H1 (cell line): ENCODE measurements around the gene DNMT3B.

Experiments
- EP300 ChIP-seq, 2 experiments: IDR thresholded peaks; 1 replicate in 1 of 2; 2 replicates in 1 of 2; pipeline ENCODE4 v1.6.1; 2011 to 2012; ENCODE audit warnings: low read depth in 2 of 2, low read length in 2 of 2, mild to moderate bottlenecking in 2 of 2, borderline replicate concordance in 1 of 2, inconsistent platforms in 1 of 2, moderate library complexity in 1 of 2
- SIN3A ChIP-seq, 2 experiments: IDR thresholded peaks in 1 of 2; conservative IDR thresholded peaks in 1 of 2; 2 replicates each; pipeline ENCODE4 v1.6.1; 2011 to 2012; ENCODE audit warnings: low read length in 2 of 2, improper control_type of control experiment in 1 of 2, low read depth in 1 of 2, mild to moderate bottlenecking in 1 of 2
- TF ChIP-seq, protein P1 (sequence below), 3 experiments: IDR thresholded peaks; 1 replicate in 2 of 3; 2 replicates in 1 of 3; pipeline versions ENCODE4 v1.5.1 to v1.6.1; 2011; ENCODE audit warnings: low read length in 3 of 3, mild to moderate bottlenecking in 3 of 3, inconsistent platforms in 2 of 3, low read depth in 1 of 3, moderate library complexity in 1 of 3; ENCODE audit not compliant: insufficient read depth in 1 of 3; ENCODE audit errors: control extremely low read depth in 1 of 3

DNA sequence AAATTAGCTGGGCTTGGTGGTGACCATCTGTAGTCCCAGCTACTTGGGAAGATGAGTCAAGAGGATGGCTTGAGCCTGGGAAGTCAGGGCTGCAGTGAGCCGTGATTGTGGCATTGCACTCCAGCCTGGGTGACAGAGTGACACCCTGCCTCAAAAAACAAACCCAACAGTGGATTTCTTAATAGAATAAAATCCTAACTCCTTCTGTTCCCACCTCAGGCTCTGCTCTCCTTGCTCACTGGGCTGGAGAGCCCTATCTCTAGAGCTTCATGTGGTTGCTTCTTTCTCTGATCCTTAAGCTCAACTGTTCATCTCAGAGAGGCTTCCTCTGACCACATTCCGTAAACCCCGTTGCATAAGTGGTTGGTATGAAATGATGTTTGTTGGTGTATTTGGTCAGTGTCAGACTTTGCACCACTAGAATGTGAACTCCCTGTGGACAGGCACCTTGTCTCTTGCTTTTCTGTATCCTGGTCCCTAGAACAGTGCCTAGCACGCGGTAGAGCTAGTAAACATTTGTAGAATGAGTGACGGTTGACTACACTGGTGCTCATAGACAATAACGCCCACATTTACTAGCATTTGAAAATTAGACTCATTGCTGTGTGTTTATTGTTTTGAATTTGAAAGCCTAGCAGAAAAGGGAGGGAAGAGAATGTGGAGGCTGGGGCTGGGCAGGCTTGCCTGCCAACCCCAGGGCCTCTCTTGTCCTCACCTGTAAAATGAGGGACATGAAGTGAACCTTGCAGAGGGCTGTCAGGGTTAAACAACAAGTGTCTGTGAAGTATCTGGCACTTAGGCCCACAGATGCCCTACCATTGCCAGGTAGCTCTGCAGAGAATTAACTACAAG lies 61.8 kb downstream of the DNMT3B start:
- TF ChIP-seq, protein P1, sequence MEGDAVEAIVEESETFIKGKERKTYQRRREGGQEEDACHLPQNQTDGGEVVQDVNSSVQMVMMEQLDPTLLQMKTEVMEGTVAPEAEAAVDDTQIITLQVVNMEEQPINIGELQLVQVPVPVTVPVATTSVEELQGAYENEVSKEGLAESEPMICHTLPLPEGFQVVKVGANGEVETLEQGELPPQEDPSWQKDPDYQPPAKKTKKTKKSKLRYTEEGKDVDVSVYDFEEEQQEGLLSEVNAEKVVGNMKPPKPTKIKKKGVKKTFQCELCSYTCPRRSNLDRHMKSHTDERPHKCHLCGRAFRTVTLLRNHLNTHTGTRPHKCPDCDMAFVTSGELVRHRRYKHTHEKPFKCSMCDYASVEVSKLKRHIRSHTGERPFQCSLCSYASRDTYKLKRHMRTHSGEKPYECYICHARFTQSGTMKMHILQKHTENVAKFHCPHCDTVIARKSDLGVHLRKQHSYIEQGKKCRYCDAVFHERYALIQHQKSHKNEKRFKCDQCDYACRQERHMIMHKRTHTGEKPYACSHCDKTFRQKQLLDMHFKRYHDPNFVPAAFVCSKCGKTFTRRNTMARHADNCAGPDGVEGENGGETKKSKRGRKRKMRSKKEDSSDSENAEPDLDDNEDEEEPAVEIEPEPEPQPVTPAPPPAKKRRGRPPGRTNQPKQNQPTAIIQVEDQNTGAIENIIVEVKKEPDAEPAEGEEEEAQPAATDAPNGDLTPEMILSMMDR (IDR thresholded peaks at IDR 0.05; ENCODE audit: control extremely low read depth in 1 of 3, insufficient read depth in 1 of 3, low read depth in 1 of 3, low read length in 3 of 3) = no peak
- TF ChIP-seq EP300 (IDR thresholded peaks at IDR 0.05; ENCODE audit: borderline replicate concordance in 1 of 2, low read depth in 2 of 2, low read length in 2 of 2) = no peak
- TF ChIP-seq SIN3A (conservative IDR thresholded peaks at IDR 0.05 in 1 of 2, IDR thresholded peaks at IDR 0.05 in 1 of 2; ENCODE audit: low read depth in 1 of 2, low read length in 2 of 2) = no peak
